Upper lobe of left lung (tissue), 6 donors: ENCODE results near the gene ETFB. TPM values are rescaled to one million over a fixed set of nuclear protein-coding genes. Genes with fewer than 3 reads are reported as not detected.
A peak's percentile ranks its signal among the peaks of the same experiment; 100 is the strongest.

ENCODE experiments used
- ATAC-seq, 2 donors: fragments of 200-7000 bp; cut with Tn5 transposase; one replicate each; pipeline ENCODE4 v1.9.1; 2022; ENCODE audit warnings: mild to moderate bottlenecking in 2 of 2, moderate library complexity in 2 of 2; ENCODE audit not compliant: low FRiP score in 2 of 2
- DNase-seq, 2 donors: peaks; one replicate each; pipeline ENCODE4 v3.0.0-alpha.2; 2019 to 2020
- H3K27ac ChIP-seq, 4 donors: fragments of 200-600 bp; sonication (generic); one replicate each; pipeline ENCODE4 v1.5.1; 2016 to 2019
- H3K27me3 ChIP-seq, 4 donors: fragments of 200-600 bp; sonication (generic); one replicate each; pipeline ENCODE4 v1.5.1; 2017 to 2019
- H3K36me3 ChIP-seq, 4 donors: fragments of 200-600 bp; sonication (generic); one replicate each; pipeline ENCODE4 v1.5.1; 2016 to 2019
- H3K4me1 ChIP-seq, 4 donors: fragments of 200-600 bp; sonication (generic); one replicate each; pipeline ENCODE4 v1.5.1; 2018 to 2019
- H3K4me3 ChIP-seq, 4 donors: fragments of 200-600 bp; sonication (generic); one replicate each; pipeline ENCODE4 v1.5.1; 2017 to 2019; ENCODE audit warnings: mild to moderate bottlenecking in 2 of 4, moderate library complexity in 1 of 4
- H3K9me3 ChIP-seq, 4 donors: fragments of 200-600 bp; sonication (generic); one replicate each; pipeline ENCODE4 v1.5.1; 2018 to 2019
- CTCF ChIP-seq, 6 experiments: fragments of 450-650 bp in 4 of 6; fragments of 200-600 bp in 2 of 6; sonication (generic) in 2 of 6; IDR thresholded peaks; one replicate each; pipeline ENCODE4 v1.5.1; 2016 to 2019; ENCODE audit warnings: antibody characterized with exemption in 6 of 6
- EP300 ChIP-seq, 4 donors: sonication (generic); formaldehyde crosslinking; IDR thresholded peaks; one replicate each; pipeline ENCODE4 v1.5.1; 2017; ENCODE audit warnings: antibody characterized with exemption in 4 of 4, control low read depth in 2 of 4
- POLR2A ChIP-seq, 4 donors: fragments of 450-650 bp; IDR thresholded peaks; one replicate each; pipeline ENCODE4 v1.5.1; 2016 to 2017; ENCODE audit warnings: antibody characterized with exemption in 4 of 4, mild to moderate bottlenecking in 2 of 4
- POLR2AphosphoS5 ChIP-seq, 2 donors: sonication (generic); formaldehyde crosslinking; IDR thresholded peaks; one replicate each; pipeline ENCODE4 v1.5.1; 2017; ENCODE audit warnings: antibody characterized with exemption in 2 of 2
- WGBS, 2 donors: methylation state at CpG; one replicate each; pipeline ENCODE4 v1.1.5; 2017 to 2018; 5-methylcytosine and 5-hydroxymethylcytosine counted together
- total RNA-seq, 6 donors: library from RNA; depleted of rRNA in 4 of 6; stranded (reverse); fragments of >200 nt in 4 of 6; gene quantifications; one replicate each; pipeline versions ENCODE4 v1.1.0 to v1.2.1, GENCODE V29; 2016 to 2021
- donor health status: DM: no; HTN: no; CAD: no; lungs with moderate emphysema.
- donor health status: DM: no; HTN: yes; CAD: no; lungs with severe emphysema.

ETFB gene
- total RNA-seq, 6 donors from 2014 or later = 59.7 to 102 (median 86.6) TPM

- Histone ChIP-seq H3K27me3 (no peaks in the 10 kb centered on the region), H3K36me3 (no peaks in the 10 kb centered on the region), H3K27ac (peak overlapping the region; percentile 88 to 99 (median 92)), H3K4me1 (peaks cover 21 to 45% (median 25%) of the 10 kb centered on the region in 4 donors), H3K4me3 (peak overlapping the region; percentile 64 to 86 (median 76)), H3K9me3 (no peaks in the 10 kb centered on the region)
- peak in 1 of 6 experiments; percentile 10 for TF ChIP-seq CTCF (IDR thresholded peaks at IDR 0.05)
- peak in 1 of 4 donors; percentile 5 for TF ChIP-seq EP300 (IDR thresholded peaks at IDR 0.05)
- peak; percentile 63 to 93 for TF ChIP-seq POLR2AphosphoS5 (IDR thresholded peaks at IDR 0.05)
- peak in 3 of 4 donors; percentile 28 to 94 (median 89) for TF ChIP-seq POLR2A (IDR thresholded peaks at IDR 0.05)
- ATAC-seq = peak; percentile 89 to 93
- peak; percentile 95 to 99 for DNase-seq
- WGBS, 2 donors = 0 to 1% methylated on average over 41 to 53 of the region's 54 CpGs
These were observed 434 bp upstream of the ETFB start for GRCh38 chr19:51366389-51367254.

GRCh38 chr19:51365211-51365964 is 800 bp downstream of the ETFB start:
- ATAC-seq = no peak
- Histone ChIP-seq H3K4me3 (peak overlapping the region; percentile 64 to 86 (median 76)), H3K27me3 (no peaks in the 10 kb centered on the region), H3K9me3 (no peaks in the 10 kb centered on the region), H3K27ac (peak overlapping the region; percentile 88 to 99 (median 92)), H3K36me3 (no peaks in the 10 kb centered on the region), H3K4me1 (peaks cover 21 to 45% (median 25%) of the 10 kb centered on the region in 4 donors)
- peak in 1 of 2 donors; percentile 49 for DNase-seq
- 17 to 26% methylated on average over 6 to 10 of the region's 10 CpGs for WGBS, 2 donors
- TF ChIP-seq POLR2A (IDR thresholded peaks at IDR 0.05) (no peak), POLR2AphosphoS5 (IDR thresholded peaks at IDR 0.05) (no peak), EP300 (IDR thresholded peaks at IDR 0.05) (no peak), CTCF (IDR thresholded peaks at IDR 0.05) (no peak)

- TF ChIP-seq CTCF (IDR thresholded peaks at IDR 0.05) (no peak), POLR2AphosphoS5 (IDR thresholded peaks at IDR 0.05) (no peak), EP300 (IDR thresholded peaks at IDR 0.05) (no peak), POLR2A (IDR thresholded peaks at IDR 0.05) (no peak)
- 88 to 90% methylated on average over 12 to 15 of the region's 15 CpGs for WGBS, 2 donors
- no peak for DNase-seq
- no peak for ATAC-seq
- Histone ChIP-seq H3K4me3 (no peak overlapping the region), H3K4me1 (peaks cover 21 to 45% (median 25%) of the 10 kb centered on the region in 4 donors), H3K27me3 (no peaks in the 10 kb centered on the region), H3K36me3 (no peaks in the 10 kb centered on the region), H3K9me3 (no peaks in the 10 kb centered on the region), H3K27ac (no peak overlapping the region)
These were observed 1.7 kb downstream of the ETFB start for GRCh38 chr19:51364200-51365106.

GRCh38 chr19:51361239-51361638 is 4.9 kb downstream of the ETFB start:
- Histone ChIP-seq H3K36me3 (no peaks in the 10 kb centered on the region), H3K4me1 (peaks cover 13 to 35% (median 16%) of the 10 kb centered on the region in 4 donors), H3K27ac (no peak overlapping the region), H3K27me3 (no peaks in the 10 kb centered on the region), H3K9me3 (no peaks in the 10 kb centered on the region), H3K4me3 (no peak overlapping the region)
- 89 to 96% methylated on average over 7 to 13 of the region's 13 CpGs for WGBS, 2 donors
- ATAC-seq (no peak), DNase-seq (no peak)
- TF ChIP-seq POLR2A (IDR thresholded peaks at IDR 0.05) (no peak), POLR2AphosphoS5 (IDR thresholded peaks at IDR 0.05) (no peak), CTCF (IDR thresholded peaks at IDR 0.05) (no peak), EP300 (IDR thresholded peaks at IDR 0.05) (no peak)
